ENCODE measurements around the gene ZNF593. TPM values are rescaled to one million over a fixed set of nuclear protein-coding genes. Genes with fewer than 3 reads are reported as not detected.

ZNF593 gene
- total RNA-seq, 1 donor from 2014 or later: 3.3 TPM

DNA sequence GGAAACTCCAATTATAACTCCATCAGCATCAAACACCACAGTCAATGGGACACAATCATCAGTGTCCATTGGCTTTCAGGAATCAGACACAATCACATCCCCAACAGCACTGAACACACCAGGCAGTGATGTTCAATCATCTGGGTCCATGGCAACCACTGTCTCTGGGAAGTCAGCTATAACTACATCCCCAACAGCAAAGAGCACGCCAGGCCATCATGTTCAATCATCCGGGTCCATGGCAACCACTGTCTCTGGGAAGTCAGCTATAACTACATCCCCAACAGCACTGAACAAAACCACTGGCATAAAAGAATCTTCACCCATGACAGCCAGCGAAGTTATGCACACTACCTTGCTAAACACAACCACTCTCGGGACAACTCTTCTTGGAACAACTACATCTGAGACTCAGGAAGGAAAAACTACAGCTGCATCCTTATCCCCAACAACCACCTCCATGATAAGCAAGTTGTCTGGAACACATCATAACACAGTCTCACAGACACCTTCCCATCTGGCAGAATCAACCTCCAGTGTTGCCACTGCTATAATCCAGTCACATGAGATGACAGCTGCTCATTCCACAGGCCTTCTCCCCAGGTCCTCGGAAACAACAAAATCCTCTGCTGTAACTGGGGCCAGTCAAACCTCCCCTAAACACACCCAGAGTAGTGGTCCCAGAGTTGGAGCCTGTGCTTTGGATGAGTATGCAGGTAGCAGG, 40.6 kb downstream of the ZNF593 start:
- H3K79me2 ChIP-seq (ENCODE audit: low read depth): no peaks in the 10 kb centered on the region
- peaks cover 2% of the 10 kb centered on the region for H3K27me3 Mint-ChIP-seq (ENCODE audit: insufficient read depth, low read depth)
- H3K9me3 Mint-ChIP-seq: no peaks in the 10 kb centered on the region
- no peaks in the 10 kb centered on the region for H3F3A ChIP-seq (ENCODE audit: low read depth)
- no peak overlapping the region for H3K4me3 Mint-ChIP-seq
- H3K4me2 ChIP-seq: no peak overlapping the region
- H3K36me3 Mint-ChIP-seq: no peaks in the 10 kb centered on the region
- H3K4me3 ChIP-seq: no peak overlapping the region
- TF ChIP-seq, protein P1, sequence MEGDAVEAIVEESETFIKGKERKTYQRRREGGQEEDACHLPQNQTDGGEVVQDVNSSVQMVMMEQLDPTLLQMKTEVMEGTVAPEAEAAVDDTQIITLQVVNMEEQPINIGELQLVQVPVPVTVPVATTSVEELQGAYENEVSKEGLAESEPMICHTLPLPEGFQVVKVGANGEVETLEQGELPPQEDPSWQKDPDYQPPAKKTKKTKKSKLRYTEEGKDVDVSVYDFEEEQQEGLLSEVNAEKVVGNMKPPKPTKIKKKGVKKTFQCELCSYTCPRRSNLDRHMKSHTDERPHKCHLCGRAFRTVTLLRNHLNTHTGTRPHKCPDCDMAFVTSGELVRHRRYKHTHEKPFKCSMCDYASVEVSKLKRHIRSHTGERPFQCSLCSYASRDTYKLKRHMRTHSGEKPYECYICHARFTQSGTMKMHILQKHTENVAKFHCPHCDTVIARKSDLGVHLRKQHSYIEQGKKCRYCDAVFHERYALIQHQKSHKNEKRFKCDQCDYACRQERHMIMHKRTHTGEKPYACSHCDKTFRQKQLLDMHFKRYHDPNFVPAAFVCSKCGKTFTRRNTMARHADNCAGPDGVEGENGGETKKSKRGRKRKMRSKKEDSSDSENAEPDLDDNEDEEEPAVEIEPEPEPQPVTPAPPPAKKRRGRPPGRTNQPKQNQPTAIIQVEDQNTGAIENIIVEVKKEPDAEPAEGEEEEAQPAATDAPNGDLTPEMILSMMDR (IDR thresholded peaks at IDR 0.05): no peak
- TF ChIP-seq EZH2phosphoT487 (IDR thresholded peaks at IDR 0.05) (no peak), EZH2 (IDR thresholded peaks at IDR 0.05) (no peak)
- no peak for DNase-seq (ENCODE audit: low spot score)
- no peaks in the 10 kb centered on the region for H3K9me3 ChIP-seq (ENCODE audit: low read depth)
- no peaks in the 10 kb centered on the region for H3K4me1 ChIP-seq
- H3K27me3 ChIP-seq: no peaks in the 10 kb centered on the region
- peaks cover 13% of the 10 kb centered on the region for H3K4me1 Mint-ChIP-seq
- no peaks in the 10 kb centered on the region for H4K20me1 ChIP-seq (ENCODE audit: low read depth)
- H3K36me3 ChIP-seq: no peaks in the 10 kb centered on the region
- H3K27ac ChIP-seq: no peak overlapping the region
- H3K9ac ChIP-seq: no peak overlapping the region
- H2AFZ ChIP-seq (replicated peaks): no peak overlapping the region
- H3K27ac Mint-ChIP-seq: no peak overlapping the region

DNA sequence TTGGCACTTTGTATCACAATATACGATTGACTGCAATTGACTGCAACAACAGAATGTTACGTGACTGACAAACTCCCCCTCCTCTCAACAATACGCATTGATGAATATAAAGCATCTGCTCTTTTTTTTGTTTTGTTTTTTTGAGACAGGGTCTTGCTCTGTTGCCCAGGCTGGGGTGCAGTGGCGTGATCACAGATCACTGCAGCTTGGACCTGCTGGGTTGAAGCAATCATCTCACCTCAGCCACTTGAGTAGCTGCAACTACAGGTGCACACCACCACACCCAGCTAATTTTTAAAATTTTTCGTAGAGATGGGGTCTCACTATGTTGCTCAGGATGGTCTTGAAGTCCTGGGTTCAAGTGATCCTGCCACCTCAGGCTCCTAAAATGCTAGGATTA, 43.0 kb downstream of the ZNF593 start:
- Histone ChIP-seq H3K4me1 (no peaks in the 10 kb centered on the region), H3K36me3 (no peaks in the 10 kb centered on the region), H3K9ac (no peak overlapping the region), H3K4me3 (no peak overlapping the region), H3F3A (ENCODE audit: low read depth) (no peaks in the 10 kb centered on the region), H3K79me2 (ENCODE audit: low read depth) (no peaks in the 10 kb centered on the region), H3K4me2 (no peak overlapping the region), H4K20me1 (ENCODE audit: low read depth) (no peaks in the 10 kb centered on the region), H3K27ac (no peak overlapping the region), H2AFZ (replicated peaks) (no peak overlapping the region), H3K27me3 (no peaks in the 10 kb centered on the region), H3K9me3 (ENCODE audit: low read depth) (no peaks in the 10 kb centered on the region)
- no peak overlapping the region for H3K4me3 Mint-ChIP-seq
- no peak for DNase-seq (ENCODE audit: low spot score)
- no peak overlapping the region for H3K27ac Mint-ChIP-seq
- peaks cover 13% of the 10 kb centered on the region for H3K4me1 Mint-ChIP-seq
- H3K9me3 Mint-ChIP-seq: no peaks in the 10 kb centered on the region
- H3K27me3 Mint-ChIP-seq (ENCODE audit: insufficient read depth, low read depth): no peaks in the 10 kb centered on the region
- TF ChIP-seq EZH2phosphoT487 (IDR thresholded peaks at IDR 0.05) (no peak), EZH2 (IDR thresholded peaks at IDR 0.05) (no peak)
- TF ChIP-seq, protein P1 (IDR thresholded peaks at IDR 0.05): no peak
- no peaks in the 10 kb centered on the region for H3K36me3 Mint-ChIP-seq

DNA sequence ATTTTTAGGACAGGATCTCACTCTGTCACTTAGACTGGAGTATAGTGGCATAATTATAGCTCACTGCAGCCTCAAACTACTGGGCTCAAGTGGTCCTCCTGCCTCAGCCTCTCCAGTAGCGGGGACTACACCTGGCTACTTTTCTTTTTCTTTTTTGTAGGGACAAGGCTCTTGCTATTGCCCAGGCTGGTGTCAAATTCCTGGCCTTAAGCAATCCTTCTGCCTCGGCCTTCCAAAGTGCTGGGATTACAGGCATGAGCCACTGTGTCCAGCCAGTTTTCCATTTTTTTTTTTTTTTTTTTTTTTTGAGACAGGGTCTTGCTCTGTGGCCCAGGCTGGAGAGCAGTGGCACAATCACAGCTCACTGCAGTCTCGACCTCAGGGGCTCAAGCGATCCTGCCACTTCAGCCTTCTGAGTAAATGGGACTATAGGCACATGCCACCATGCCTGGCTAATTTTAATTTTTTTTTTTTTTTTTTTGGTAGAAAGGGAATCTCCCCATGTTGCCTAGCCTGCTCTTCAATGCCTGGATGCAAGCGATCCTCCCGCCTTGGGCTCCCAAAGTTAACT, 43.7 kb downstream of the ZNF593 start:
- H3K4me1 Mint-ChIP-seq: peaks cover 13% of the 10 kb centered on the region
- no peaks in the 10 kb centered on the region for H3K79me2 ChIP-seq (ENCODE audit: low read depth)
- H3K4me2 ChIP-seq: no peak overlapping the region
- no peaks in the 10 kb centered on the region for H4K20me1 ChIP-seq (ENCODE audit: low read depth)
- H3K36me3 ChIP-seq: no peaks in the 10 kb centered on the region
- no peaks in the 10 kb centered on the region for H3K9me3 Mint-ChIP-seq
- H3K9ac ChIP-seq: no peak overlapping the region
- no peaks in the 10 kb centered on the region for H3K36me3 Mint-ChIP-seq
- H3K27ac Mint-ChIP-seq: no peak overlapping the region
- H3K4me3 ChIP-seq: no peak overlapping the region
- no peaks in the 10 kb centered on the region for H3F3A ChIP-seq (ENCODE audit: low read depth)
- no peak for DNase-seq (ENCODE audit: low spot score)
- H3K27me3 ChIP-seq: no peaks in the 10 kb centered on the region
- H3K27ac ChIP-seq: no peak overlapping the region
- TF ChIP-seq EZH2 (IDR thresholded peaks at IDR 0.05) (no peak), EZH2phosphoT487 (IDR thresholded peaks at IDR 0.05) (no peak)
- TF ChIP-seq, protein P1 (IDR thresholded peaks at IDR 0.05): no peak
- H3K4me3 Mint-ChIP-seq: no peak overlapping the region
- H3K27me3 Mint-ChIP-seq (ENCODE audit: insufficient read depth, low read depth): no peaks in the 10 kb centered on the region
- H2AFZ ChIP-seq (replicated peaks): no peak overlapping the region
- H3K4me1 ChIP-seq: no peaks in the 10 kb centered on the region
- H3K9me3 ChIP-seq (ENCODE audit: low read depth): no peaks in the 10 kb centered on the region
